NCI-H2171 (cell line): Measurements from ENCODE around the gene ZNF488.
A peak's percentile ranks its signal among the peaks of the same experiment; 100 is the strongest.
"Not testable (repeated sequence)": the region's sequence is repeated elsewhere in the genome, so short reads cannot be mapped to it uniquely, and the experiment has no call there.

Source experiments
- DNase-seq: peaks from one replicate; lab custom pipeline; 2025; lab: John Stamatoyannopoulos, UW

The ZNF488 gene, protein sequence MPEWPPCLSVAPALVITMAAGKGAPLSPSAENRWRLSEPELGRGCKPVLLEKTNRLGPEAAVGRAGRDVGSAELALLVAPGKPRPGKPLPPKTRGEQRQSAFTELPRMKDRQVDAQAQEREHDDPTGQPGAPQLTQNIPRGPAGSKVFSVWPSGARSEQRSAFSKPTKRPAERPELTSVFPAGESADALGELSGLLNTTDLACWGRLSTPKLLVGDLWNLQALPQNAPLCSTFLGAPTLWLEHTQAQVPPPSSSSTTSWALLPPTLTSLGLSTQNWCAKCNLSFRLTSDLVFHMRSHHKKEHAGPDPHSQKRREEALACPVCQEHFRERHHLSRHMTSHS

DNA sequence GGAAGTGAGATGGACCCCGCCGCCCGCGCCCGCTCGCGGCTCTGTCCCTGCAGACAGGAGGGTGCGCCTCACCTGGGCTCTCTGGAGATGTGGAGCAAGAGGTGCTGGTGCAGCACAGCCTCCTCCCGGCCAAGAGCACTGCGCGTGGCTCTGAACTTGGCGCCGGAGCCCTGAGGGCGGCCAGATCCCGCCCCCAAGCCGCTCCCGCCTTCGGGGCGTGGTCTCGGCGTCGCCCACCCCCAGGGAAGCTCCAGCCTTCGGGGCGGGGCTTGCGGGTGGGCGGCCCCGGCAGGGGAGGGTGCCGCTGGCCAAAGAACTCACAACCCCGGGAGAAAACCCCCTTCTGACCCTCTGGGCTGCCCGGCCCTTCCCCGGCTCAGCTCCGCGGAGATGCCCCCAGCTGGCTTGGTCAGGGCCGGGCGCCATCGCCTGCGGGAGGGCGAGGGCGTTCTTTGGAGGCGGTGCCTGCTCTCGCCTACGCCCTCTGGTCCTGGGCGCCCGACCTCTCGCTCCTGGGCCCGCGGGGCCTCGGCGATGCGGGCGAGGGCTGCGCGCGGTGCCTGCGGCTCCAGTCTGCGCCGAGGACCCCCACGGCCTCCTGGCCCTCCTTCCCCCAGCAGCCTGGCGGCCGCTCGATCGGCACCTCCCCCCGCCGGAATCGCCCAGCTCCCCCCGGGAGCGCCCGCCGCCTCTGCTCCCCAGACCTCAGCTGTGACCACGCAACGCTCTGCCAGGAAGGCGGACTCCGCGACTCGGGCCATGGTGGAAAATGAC, at the start of gene ZNF488:
ZNF488 (minus strand) TSS at position 146 of the 774 bp plus-strand sequence. CDS start 15,464 bp downstream, outside the sequence.
- DNase-seq: peak; percentile 65

DNA sequence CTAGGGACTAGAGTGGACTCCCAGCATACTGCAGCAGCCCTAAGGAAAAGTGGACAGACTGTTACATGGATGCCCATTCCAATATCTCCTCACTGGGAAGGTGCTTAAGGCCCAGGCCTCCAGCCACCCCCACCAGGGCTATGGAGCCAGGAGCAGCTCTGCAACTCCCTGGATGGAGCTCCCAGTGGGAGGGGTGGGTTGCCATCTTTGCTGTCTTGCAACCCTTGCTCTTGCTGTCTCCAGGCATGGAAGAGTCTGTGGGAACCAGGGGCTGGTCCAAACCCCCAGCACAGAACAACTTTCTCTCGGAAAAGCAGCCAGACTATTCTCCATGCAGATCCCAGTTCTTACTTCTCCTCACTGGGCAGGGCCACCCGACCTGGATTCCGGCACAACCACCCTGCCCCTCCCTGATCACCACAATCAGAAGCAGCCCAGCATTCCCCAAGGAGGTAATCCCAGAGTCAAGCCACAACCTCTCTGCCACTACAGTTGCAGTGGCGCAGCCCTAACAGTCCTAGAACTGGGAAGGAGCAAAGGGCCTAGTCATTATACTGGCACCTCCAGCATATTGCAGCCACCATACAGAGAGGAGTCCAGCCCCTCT, 41.8 kb upstream of the ZNF488 start:
- DNase-seq: no peak

DNA sequence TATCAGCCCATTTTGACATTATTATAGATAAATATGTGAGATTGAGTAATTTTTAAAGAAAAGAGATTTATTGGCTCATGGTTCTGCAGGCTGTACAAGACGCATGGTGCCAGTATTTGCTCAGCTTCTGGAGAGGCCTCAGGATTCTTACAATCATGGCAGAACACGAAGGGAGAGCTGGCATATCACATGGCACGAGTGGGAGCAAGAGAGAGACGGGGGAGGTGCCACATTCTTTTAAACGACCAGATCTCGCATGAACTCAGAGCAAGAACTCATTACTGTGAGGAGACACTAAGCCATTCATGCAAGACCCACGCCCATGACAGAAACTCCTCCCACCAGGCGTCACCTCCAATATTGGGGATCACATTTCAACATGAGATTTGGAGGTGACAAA, 40.1 kb upstream of the ZNF488 start:
- DNase-seq: no peak

DNA sequence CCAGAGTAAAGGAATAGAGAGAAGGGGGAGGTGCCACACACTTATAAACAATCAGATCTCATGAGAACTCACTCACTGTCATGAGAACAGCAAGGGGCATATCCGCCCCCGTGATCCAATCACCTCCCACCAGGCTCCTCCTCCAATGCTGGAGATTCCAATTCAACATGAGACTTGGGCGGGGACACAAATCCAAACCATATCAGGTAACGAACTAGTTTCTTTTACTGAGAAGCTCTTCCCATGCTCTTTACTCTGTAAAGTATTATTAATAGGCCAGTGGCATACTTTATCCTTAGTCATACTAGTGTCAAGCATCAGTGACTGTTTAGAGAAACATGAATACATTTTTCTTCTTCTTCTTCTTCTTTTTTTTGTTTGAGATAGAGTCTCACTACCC, 39.4 kb upstream of the ZNF488 start:
- DNase-seq: no peak

DNA sequence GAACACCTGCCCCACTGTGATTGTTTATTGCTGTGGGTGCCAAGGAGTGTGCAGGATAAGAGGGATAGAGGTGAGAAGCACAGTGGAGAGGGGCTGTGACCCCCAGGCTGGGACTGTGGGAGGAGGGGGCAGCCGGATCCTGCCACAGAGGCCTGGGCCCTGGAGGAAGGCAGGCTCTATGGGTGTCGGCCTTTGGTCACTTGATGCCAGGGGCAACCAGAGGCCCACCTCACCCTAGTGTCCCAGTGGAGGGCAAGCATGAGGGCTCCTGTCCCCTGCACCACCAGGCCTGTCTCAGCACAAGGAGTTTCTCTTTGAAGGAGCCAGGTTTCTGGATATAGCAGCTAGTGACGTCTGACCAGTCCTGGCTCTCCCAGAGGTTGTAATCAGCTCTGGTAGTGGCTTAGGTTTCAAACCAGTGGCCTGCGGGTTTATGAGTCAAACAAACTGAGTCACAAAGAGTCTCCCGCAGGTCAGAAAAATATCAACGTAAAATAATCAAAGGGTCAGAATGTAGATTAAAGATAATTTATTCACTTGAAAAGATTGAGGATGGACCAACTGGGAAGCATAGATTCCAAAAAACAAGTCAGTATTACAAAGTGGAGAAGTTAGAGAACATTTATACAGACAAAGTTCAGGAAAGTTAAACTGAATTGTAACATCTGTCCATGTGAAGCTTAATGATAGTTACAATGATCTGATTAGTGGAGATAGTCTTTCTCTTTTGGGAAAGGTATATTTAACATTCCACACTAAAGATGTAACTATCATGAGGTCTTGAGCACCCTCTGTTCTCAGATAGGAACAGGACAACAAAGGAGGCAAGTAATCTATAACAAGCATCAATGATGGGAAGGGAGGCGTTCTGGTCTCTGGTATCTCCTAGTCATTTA, 37.2 kb upstream of the ZNF488 start:
- DNase-seq: no peak

DNA sequence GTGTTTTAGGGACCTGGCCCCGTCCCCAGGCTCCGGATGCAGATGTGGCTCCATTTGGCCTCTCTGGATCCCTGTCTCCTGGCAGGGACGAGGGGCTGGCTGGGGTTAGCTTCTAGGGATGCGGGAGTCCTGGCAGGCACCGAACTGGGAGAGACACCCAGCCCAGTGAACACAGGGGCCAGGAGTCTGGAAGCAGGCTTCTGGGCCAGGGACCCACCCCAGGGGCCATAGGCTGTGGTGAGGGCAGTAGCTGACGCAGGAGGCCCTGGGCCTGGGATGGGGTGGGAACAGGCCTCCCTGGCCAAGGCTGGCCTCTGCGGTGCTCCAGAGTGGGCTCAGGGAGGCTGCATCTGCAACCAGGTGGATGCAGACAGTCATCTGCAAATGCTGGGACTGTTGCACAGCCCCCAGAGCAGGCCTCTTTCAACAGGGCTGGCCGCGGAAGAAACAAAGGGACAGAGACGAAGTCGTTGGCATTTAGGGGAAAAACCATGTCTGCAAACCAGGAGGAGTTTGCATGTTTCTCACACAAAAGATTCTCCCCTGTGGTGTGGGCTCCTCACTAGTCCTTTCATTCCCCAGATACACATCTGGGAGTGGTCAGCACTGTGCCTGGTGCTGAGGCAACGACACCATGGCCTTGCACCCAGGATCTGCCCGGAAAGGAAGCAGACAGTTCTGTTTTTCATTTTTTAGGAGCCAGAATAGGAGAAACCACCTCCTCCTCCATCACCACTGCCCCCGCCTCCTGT, 36.4 kb upstream of the ZNF488 start:
- DNase-seq: no peak

DNA sequence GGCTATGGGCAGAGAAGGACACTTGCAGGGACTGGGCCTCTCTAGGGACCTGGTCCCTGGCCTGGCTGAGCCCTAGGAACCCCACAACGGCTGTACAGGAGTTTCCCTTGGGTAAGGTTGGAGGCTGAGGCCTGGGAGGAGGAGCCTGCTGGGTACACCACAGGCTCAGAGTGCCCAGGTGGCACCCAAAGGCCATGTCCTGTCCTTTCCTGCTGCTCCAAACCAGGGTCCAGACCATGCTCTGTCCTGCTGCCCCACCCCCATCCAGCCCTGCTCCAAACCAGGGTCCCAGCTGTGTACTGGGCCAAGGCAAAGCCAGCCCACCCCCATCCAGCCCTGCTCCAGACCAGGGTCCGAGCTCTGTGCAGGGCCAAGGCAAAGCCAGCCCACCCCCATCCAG, 35.3 kb upstream of the ZNF488 start:
- no peak for DNase-seq

DNA sequence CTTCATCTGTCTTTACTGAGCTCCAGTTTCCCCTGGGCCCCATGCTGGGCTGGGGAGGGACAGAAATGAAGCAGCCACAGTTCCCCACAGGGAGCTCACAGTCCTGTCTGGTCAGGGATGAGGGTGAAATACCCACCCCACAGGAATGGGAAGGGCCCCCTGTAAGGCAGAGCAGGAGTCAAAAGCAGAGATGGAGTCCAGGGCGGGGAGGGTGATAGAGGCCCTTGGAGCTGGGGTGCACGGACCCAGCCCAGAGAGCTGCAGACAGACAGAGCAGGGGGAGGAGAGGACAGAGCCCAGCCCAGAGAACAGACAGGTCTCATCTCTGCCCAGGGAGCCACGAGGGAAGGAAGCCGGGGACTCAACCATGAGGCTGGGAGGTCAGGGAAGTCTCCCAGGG, 34.9 kb upstream of the ZNF488 start:
- no peak for DNase-seq

DNA sequence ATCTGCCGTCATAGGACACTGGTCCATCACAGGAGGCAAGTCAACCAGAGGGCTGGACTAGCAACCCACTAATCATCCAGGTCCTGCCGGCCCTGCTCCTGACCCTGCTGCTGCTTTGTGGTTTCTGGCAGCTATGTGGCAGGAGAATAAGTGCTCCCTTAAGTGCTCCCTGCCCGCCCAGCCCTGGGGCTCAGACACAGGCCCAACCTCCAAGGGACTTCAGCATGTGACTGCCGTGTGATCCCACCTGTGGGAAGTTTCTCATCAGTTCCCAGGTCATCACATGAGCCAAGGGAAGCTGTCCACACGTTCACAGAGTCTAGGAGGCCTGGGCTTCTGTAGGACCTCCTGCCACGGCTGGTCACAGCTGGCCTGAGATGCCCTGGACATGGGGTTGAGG, 34.2 kb upstream of the ZNF488 start:
- DNase-seq: no peak

DNA sequence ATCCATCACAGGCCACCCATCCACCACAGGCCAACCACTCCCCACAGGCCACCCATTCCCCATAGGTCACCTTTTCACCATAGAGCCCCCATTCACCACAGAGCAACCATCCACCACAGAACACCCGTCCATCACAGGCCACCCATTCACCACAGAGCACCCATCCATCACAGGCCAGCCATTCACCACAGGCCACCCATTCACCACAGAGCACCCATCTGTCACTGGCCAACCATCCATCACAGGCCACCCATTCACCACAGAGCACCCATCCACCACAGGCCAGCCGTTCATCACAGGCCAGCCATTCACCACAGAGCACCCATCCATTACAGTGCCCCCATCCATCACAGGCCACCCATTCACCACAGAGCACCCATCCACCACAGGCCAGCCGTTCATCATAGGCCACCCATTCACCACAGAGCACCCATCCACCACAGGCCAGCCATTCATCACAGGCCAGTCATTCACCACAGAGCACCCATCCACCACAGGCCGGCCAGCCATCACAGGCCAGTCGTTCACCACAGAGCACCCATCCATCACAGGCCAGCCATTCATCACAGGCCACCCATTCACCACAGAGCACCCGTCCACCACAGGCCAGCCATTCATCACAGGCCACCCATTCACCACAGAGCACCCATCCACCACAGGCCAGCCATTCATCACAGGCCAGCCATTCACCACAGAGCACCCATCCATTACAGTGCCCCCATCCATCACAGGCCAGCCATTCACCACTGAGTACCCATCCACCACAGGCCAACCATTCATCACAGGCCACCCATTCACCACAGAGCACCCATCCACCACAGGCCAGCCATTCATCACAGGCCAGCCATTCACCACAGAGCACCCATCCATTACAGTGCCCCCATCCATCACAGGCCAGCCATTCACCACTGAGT, 32.5 kb upstream of the ZNF488 start:
- not testable (repeated sequence) for DNase-seq

DNA sequence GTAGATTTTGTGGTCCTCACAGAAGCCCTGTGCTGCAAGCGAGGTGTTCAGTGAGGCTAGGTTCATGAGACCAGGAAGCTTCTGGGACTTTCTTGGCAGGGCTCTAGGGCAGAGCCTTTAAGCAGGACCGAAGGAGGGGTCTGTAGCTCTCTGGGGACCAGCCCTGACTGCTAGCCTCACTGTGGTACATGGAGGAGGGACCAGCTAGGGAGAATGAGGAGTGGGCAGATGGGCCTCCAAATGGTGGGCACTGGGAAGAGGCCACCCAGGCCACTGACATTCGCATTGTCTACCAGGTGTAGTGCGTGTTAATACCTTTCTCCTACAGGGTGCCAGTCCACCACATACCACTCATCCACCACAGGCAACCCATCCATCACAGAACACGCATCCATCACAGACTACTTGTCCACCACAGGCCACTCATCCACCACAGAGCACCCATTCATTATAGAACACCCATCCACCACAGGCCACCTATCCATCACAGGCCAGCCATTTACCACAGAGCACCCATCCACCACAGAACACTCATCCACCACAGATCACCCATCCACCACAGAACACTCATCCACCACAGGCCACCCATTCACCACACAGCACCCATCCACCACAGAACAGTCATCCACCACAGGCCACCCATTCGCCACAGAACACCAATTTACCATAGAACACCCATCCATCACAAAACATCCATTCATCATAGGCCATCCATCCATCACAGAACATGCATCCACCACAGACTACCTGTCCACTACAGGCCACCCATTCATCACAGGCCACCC, 31.6 kb upstream of the ZNF488 start:
- DNase-seq: no peak

DNA sequence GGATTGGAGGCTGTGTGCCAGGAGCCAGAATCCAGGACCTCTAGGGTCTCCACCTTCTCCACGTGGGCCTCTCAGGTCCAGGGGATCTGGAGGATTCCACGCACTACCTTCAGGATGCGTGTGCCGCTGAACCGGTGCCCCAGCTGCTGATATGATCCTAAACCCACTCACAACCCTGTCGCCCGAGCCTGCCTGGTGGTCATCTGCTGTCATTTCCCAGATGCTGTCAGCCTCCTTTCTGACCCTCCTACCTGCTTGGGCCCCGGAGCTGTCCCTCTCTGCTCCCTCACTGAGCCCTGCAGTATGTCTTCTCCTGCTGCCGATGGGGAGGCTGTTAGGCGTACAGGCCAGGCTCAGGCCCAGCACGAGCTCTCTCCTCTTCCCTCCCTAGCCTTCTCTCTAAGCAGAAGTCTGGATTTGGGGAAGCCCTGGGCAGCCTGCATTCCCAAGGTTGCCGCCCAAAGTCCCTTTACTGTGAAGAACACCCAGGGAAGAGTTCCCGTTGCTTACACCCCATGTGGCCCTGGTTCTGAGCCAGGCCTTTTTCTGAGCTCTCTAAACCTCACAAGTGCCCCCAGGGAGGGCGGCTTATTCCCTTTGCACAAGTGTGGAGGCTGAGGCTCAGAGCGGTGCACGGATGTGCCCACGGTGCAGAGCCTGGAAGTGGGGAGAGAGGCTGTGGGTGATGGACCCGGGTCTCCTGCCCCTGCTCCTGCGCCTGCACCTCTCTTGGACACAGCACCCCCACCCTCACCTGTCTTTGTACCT, 30.8 kb upstream of the ZNF488 start:
- no peak for DNase-seq

DNA sequence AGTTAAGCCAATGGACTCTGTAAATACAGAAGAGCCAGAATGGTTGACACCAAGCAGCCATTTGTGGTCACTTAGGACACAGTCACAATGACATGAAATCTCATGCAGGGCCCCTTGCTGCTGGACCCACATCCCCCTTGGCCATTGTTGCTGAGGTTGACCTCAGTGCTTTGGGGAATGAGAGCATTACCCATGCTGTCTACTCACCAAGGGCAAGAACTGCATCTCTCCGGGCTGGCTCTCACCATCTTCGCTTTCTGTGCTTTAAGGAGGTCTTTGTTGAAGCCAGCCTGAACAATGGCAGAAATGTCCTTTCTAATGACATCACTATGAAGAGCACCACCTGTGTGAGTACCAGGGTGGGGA, 30.1 kb upstream of the ZNF488 start:
- DNase-seq: no peak

DNA sequence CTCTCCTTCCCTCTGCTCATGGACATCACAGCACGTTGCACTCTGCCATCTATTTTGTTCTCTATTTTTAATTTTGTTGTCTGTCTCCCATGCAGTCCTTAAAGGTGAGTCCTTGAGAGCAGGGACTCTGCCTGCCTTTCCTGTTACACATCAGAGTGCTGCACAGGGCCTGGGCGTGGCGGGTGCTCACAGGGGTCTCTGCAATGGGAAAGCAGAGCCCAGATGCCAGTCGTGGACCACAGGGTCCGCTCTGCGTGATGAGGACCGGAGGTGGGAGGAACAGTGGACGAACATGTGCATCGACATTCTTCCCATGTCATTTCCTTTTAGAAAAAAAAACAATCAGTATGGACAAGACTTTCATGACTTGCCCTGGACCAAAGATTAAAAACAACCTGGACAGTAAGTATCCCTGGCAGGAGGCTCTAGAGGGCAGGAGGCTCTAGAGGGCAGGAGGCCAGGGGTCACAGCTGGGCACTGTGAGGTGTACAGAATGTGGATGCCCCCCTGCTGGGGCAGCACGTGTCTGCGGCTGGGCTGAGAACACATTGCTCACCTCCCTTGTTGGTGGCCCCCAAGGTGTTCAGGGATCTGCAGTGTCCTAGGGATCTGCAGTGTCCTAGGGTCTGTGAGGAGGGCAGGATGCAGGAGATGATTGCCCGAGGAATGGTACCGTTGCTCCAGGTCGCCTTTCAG, 29.6 kb upstream of the ZNF488 start:
- no peak for DNase-seq

DNA sequence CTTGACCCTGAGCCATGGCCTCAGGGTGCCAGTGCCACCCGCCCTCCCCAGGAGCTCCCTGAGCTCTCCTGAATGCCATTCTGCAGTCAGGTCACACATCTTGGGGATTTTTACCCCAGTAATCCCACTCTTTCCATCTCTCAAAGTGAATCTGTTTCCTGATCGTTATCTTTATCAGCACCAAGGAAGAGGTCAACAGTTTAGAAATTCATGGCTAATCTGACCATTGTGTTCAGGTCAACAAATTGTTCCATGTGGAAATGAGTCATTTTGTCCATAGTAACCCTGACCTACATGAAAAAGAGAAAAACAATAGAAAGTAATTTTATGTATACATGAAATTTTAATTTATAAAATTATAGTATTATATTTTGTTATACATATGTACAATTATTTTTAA, 28.8 kb upstream of the ZNF488 start:
- no peak for DNase-seq

DNA sequence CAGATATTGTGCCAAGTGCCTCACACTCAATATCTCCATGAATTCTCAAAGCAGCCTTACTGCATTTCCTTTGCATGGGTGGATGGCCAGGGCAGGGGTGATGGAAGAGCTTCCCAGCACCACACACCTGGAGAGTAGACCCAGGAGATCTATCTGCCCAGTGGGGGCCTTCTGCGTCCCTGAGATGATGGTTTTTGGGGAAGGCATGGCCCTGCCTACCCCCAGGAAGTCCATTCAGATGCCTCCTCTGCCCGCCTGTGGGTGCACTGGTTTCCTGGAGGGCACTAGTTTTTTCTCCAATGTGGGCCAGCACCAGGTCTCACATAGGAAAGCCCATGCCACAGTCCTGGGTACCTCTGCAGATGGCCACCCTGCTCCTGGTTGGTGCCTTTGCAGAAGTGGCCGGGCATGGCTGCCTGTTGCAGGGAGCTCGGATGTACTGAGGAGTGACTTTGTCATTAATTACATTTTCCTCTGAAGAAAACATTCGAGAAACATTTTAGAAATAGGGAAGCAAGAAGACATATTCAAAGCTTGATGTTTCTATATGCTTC, 28.2 kb upstream of the ZNF488 start:
- no peak for DNase-seq

DNA sequence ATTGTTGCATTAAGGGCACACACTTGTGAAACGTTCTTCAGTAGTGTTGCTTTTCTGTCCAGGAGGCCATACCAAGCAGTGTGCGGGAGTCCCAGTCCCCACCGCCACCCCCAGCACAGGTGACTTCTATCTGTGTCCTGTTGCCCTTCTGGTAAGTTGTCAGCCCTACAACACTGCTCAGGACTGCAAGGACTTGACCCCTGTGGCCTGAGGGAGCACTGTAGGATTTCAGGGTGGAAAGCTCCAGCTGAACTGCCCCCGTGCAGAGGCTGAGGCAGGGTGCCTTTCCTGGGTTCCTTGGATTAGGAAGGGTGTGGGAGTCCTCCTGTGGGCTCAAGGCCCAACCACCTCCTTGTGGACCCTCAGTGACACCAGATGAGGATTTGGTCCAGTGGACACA, 26.8 kb upstream of the ZNF488 start:
- no peak for DNase-seq

DNA sequence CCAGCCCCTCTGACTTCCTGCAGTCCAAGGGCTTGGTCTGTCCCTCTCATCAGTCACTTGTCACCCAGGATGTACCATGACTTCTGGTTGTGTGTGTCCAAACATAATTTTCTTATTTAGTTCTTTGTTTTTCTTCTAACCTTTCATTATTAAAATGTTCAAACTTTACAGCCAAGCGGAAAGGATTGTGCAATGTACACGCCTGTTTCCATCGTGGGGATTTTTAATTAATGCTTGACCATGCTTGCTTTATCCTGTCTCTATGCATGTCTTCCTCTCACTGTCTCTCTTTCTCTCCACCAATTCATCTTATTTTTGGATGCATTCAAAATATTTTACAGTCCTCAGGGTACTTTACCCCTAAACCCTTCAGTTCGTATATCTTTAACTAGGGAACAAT, 26.2 kb upstream of the ZNF488 start:
- no peak for DNase-seq
